ENCODE results near the gene RAB27A.

RAB27A gene

GRCh38 chr15:55247311-55247710, 42.3 kb downstream of the RAB27A start:
- no peaks in the 10 kb centered on the region for H3K27me3 ChIP-seq (ENCODE audit: low read depth, low read length)
- no peak overlapping the region for H3K4me3 ChIP-seq (ENCODE audit: low read depth in 1 of 2, low read length in 2 of 2)
- H3K9me3 ChIP-seq (ENCODE audit: control insufficient read depth in 1 of 2, low read length in 2 of 2), result no peaks in the 10 kb centered on the region
- no peak overlapping the region for H3K27ac ChIP-seq (ENCODE audit: low read length)
- no peaks in the 10 kb centered on the region for H3K36me3 ChIP-seq (ENCODE audit: control insufficient read depth in 1 of 2, insufficient read depth in 2 of 2, low read length in 2 of 2)
- peaks cover 4 to 5% of the 10 kb centered on the region in 2 donors for H3K4me1 ChIP-seq (ENCODE audit: control insufficient read depth in 1 of 2, insufficient read depth in 2 of 2, low read length in 2 of 2)

- no peak overlapping the region for H3K27ac ChIP-seq (ENCODE audit: low read length)
Measured at GRCh38 chr15:55246567-55246966, 43.0 kb downstream of the RAB27A start.

GRCh38 chr15:55245059-55245458, 44.6 kb downstream of the RAB27A start:
- peaks cover 0 to 5% of the 10 kb centered on the region in 2 donors for H3K4me1 ChIP-seq (ENCODE audit: control insufficient read depth in 1 of 2, insufficient read depth in 2 of 2, low read length in 2 of 2)
- no peak overlapping the region for H3K27ac ChIP-seq (ENCODE audit: low read length)
- H3K9me3 ChIP-seq (ENCODE audit: control insufficient read depth in 1 of 2, low read length in 2 of 2), result no peaks in the 10 kb centered on the region
- H3K27me3 ChIP-seq (ENCODE audit: low read depth, low read length), result no peaks in the 10 kb centered on the region
- no peaks in the 10 kb centered on the region for H3K36me3 ChIP-seq (ENCODE audit: control insufficient read depth in 1 of 2, insufficient read depth in 2 of 2, low read length in 2 of 2)
- H3K4me3 ChIP-seq (ENCODE audit: low read depth in 1 of 2, low read length in 2 of 2), result no peak overlapping the region

More at GRCh38 chr15:55246567-55246966, 43.0 kb downstream of the RAB27A start:
- H3K27me3 ChIP-seq (ENCODE audit: low read depth, low read length), result no peaks in the 10 kb centered on the region
- H3K4me1 ChIP-seq (ENCODE audit: control insufficient read depth in 1 of 2, insufficient read depth in 2 of 2, low read length in 2 of 2), result peaks cover 4 to 5% of the 10 kb centered on the region in 2 donors
- H3K4me3 ChIP-seq (ENCODE audit: low read depth in 1 of 2, low read length in 2 of 2), result no peak overlapping the region
- H3K9me3 ChIP-seq (ENCODE audit: control insufficient read depth in 1 of 2, low read length in 2 of 2), result no peaks in the 10 kb centered on the region
- no peaks in the 10 kb centered on the region for H3K36me3 ChIP-seq (ENCODE audit: control insufficient read depth in 1 of 2, insufficient read depth in 2 of 2, low read length in 2 of 2)

GRCh38 chr15:55241891-55242290, 47.7 kb downstream of the RAB27A start:
- H3K9me3 ChIP-seq (ENCODE audit: control insufficient read depth in 1 of 2, low read length in 2 of 2), result no peaks in the 10 kb centered on the region
- no peaks in the 10 kb centered on the region for H3K27me3 ChIP-seq (ENCODE audit: low read depth, low read length)
- H3K4me3 ChIP-seq (ENCODE audit: low read depth in 1 of 2, low read length in 2 of 2), result no peak overlapping the region
- H3K27ac ChIP-seq (ENCODE audit: low read length), result no peak overlapping the region
- H3K4me1 ChIP-seq (ENCODE audit: control insufficient read depth in 1 of 2, insufficient read depth in 2 of 2, low read length in 2 of 2), result no peaks in the 10 kb centered on the region
- no peaks in the 10 kb centered on the region for H3K36me3 ChIP-seq (ENCODE audit: control insufficient read depth in 1 of 2, insufficient read depth in 2 of 2, low read length in 2 of 2)

GRCh38 chr15:55241186-55241585, 48.4 kb downstream of the RAB27A start:
- H3K9me3 ChIP-seq (ENCODE audit: control insufficient read depth in 1 of 2, low read length in 2 of 2), result no peaks in the 10 kb centered on the region
- no peaks in the 10 kb centered on the region for H3K4me1 ChIP-seq (ENCODE audit: control insufficient read depth in 1 of 2, insufficient read depth in 2 of 2, low read length in 2 of 2)
- no peak overlapping the region for H3K27ac ChIP-seq (ENCODE audit: low read length)

GRCh38 chr15:55240125-55240760, 49.4 kb downstream of the RAB27A start:
- H3K36me3 ChIP-seq (ENCODE audit: control insufficient read depth in 1 of 2, insufficient read depth in 2 of 2, low read length in 2 of 2), result no peaks in the 10 kb centered on the region
- H3K4me3 ChIP-seq (ENCODE audit: low read depth in 1 of 2, low read length in 2 of 2), result no peak overlapping the region
- no peaks in the 10 kb centered on the region for H3K27me3 ChIP-seq (ENCODE audit: low read depth, low read length)
- H3K27ac ChIP-seq (ENCODE audit: low read length), result no peak overlapping the region
- H3K9me3 ChIP-seq (ENCODE audit: control insufficient read depth in 1 of 2, low read length in 2 of 2), result no peaks in the 10 kb centered on the region
- no peaks in the 10 kb centered on the region for H3K4me1 ChIP-seq (ENCODE audit: control insufficient read depth in 1 of 2, insufficient read depth in 2 of 2, low read length in 2 of 2)

More at GRCh38 chr15:55241186-55241585, 48.4 kb downstream of the RAB27A start:
- Histone ChIP-seq H3K36me3 (ENCODE audit: control insufficient read depth in 1 of 2, insufficient read depth in 2 of 2, low read length in 2 of 2) (no peaks in the 10 kb centered on the region), H3K4me3 (ENCODE audit: low read depth in 1 of 2, low read length in 2 of 2) (no peak overlapping the region), H3K27me3 (ENCODE audit: low read depth, low read length) (no peaks in the 10 kb centered on the region)

GRCh38 chr15:55239440-55240124, 50.0 kb downstream of the RAB27A start:
- H3K4me3 ChIP-seq (ENCODE audit: low read depth in 1 of 2, low read length in 2 of 2), result no peak overlapping the region
- H3K27me3 ChIP-seq (ENCODE audit: low read depth, low read length), result no peaks in the 10 kb centered on the region
- H3K9me3 ChIP-seq (ENCODE audit: control insufficient read depth in 1 of 2, low read length in 2 of 2), result no peaks in the 10 kb centered on the region
- no peak overlapping the region for H3K27ac ChIP-seq (ENCODE audit: low read length)
- H3K4me1 ChIP-seq (ENCODE audit: control insufficient read depth in 1 of 2, insufficient read depth in 2 of 2, low read length in 2 of 2), result no peaks in the 10 kb centered on the region
- H3K36me3 ChIP-seq (ENCODE audit: control insufficient read depth in 1 of 2, insufficient read depth in 2 of 2, low read length in 2 of 2), result no peaks in the 10 kb centered on the region

- no peaks in the 10 kb centered on the region for H3K4me1 ChIP-seq (ENCODE audit: control insufficient read depth in 1 of 2, insufficient read depth in 2 of 2, low read length in 2 of 2)
- H3K27ac ChIP-seq (ENCODE audit: low read length), result no peak overlapping the region
- H3K27me3 ChIP-seq (ENCODE audit: low read depth, low read length), result no peaks in the 10 kb centered on the region
- H3K36me3 ChIP-seq (ENCODE audit: control insufficient read depth in 1 of 2, insufficient read depth in 2 of 2, low read length in 2 of 2), result no peaks in the 10 kb centered on the region
- H3K9me3 ChIP-seq (ENCODE audit: control insufficient read depth in 1 of 2, low read length in 2 of 2), result no peaks in the 10 kb centered on the region
- no peak overlapping the region for H3K4me3 ChIP-seq (ENCODE audit: low read depth in 1 of 2, low read length in 2 of 2)
Measured at GRCh38 chr15:55238877-55239276, 50.7 kb downstream of the RAB27A start.

- no peak overlapping the region for H3K27ac ChIP-seq (ENCODE audit: low read length)
- no peaks in the 10 kb centered on the region for H3K36me3 ChIP-seq (ENCODE audit: control insufficient read depth in 1 of 2, insufficient read depth in 2 of 2, low read length in 2 of 2)
- H3K27me3 ChIP-seq (ENCODE audit: low read depth, low read length), result no peaks in the 10 kb centered on the region
- no peak overlapping the region for H3K4me3 ChIP-seq (ENCODE audit: low read depth in 1 of 2, low read length in 2 of 2)
- no peaks in the 10 kb centered on the region for H3K4me1 ChIP-seq (ENCODE audit: control insufficient read depth in 1 of 2, insufficient read depth in 2 of 2, low read length in 2 of 2)
- no peaks in the 10 kb centered on the region for H3K9me3 ChIP-seq (ENCODE audit: control insufficient read depth in 1 of 2, low read length in 2 of 2)
Measured at GRCh38 chr15:55237219-55238130, 52.1 kb downstream of the RAB27A start.

- Histone ChIP-seq H3K4me3 (ENCODE audit: low read depth in 1 of 2, low read length in 2 of 2) (no peak overlapping the region), H3K27ac (ENCODE audit: low read length) (no peak overlapping the region), H3K4me1 (ENCODE audit: control insufficient read depth in 1 of 2, insufficient read depth in 2 of 2, low read length in 2 of 2) (no peaks in the 10 kb centered on the region), H3K27me3 (ENCODE audit: low read depth, low read length) (no peaks in the 10 kb centered on the region), H3K9me3 (ENCODE audit: control insufficient read depth in 1 of 2, low read length in 2 of 2) (no peaks in the 10 kb centered on the region), H3K36me3 (ENCODE audit: control insufficient read depth in 1 of 2, insufficient read depth in 2 of 2, low read length in 2 of 2) (no peaks in the 10 kb centered on the region)
Measured at GRCh38 chr15:55235546-55236036, 54.0 kb downstream of the RAB27A start.

- peaks cover 0 to 3% of the 10 kb centered on the region in 2 donors for H3K4me1 ChIP-seq (ENCODE audit: control insufficient read depth in 1 of 2, insufficient read depth in 2 of 2, low read length in 2 of 2)
- no peaks in the 10 kb centered on the region for H3K27me3 ChIP-seq (ENCODE audit: low read depth, low read length)
- H3K36me3 ChIP-seq (ENCODE audit: control insufficient read depth in 1 of 2, insufficient read depth in 2 of 2, low read length in 2 of 2), result no peaks in the 10 kb centered on the region
- no peak overlapping the region for H3K4me3 ChIP-seq (ENCODE audit: low read depth in 1 of 2, low read length in 2 of 2)
- no peak overlapping the region for H3K27ac ChIP-seq (ENCODE audit: low read length)
- H3K9me3 ChIP-seq (ENCODE audit: control insufficient read depth in 1 of 2, low read length in 2 of 2), result no peaks in the 10 kb centered on the region
Measured at GRCh38 chr15:55234800-55235104, 54.9 kb downstream of the RAB27A start.

All from muscle layer of duodenum (tissue), 2 donors.